T follicular helper cell (primary cell): ENCODE results near the gene TMEM229B.
A peak's percentile ranks its signal among the peaks of the same experiment; 100 is the strongest.

Experiments
- DNase-seq: peaks from one replicate; pipeline ENCODE4 v3.0.0-alpha.2; 2020; ENCODE audit warnings: low read depth

TMEM229B gene

GRCh38 chr14:67515386-67516079, 27.0 kb upstream of the TMEM229B start:
- DNase-seq = no peak

GRCh38 chr14:67514650-67515385, 26.3 kb upstream of the TMEM229B start:
- DNase-seq = peak; percentile 29

- DNase-seq = no peak
Observed at GRCh38 chr14:67514203-67514607, 25.7 kb upstream of the TMEM229B start.

- DNase-seq = no peak
Observed at GRCh38 chr14:67513631-67514108, 25.1 kb upstream of the TMEM229B start.

- no peak for DNase-seq
Observed at GRCh38 chr14:67512463-67513310, 24.2 kb upstream of the TMEM229B start.

- no peak for DNase-seq
Observed at GRCh38 chr14:67510836-67511235, 22.3 kb upstream of the TMEM229B start.

GRCh38 chr14:67510121-67510520, 21.6 kb upstream of the TMEM229B start:
- no peak for DNase-seq

GRCh38 chr14:67508956-67509355, 20.4 kb upstream of the TMEM229B start:
- no peak for DNase-seq

- no peak for DNase-seq
Observed at GRCh38 chr14:67505254-67505653, 16.7 kb upstream of the TMEM229B start.

GRCh38 chr14:67503331-67503730, 14.8 kb upstream of the TMEM229B start:
- DNase-seq = no peak

- DNase-seq = no peak
Observed at GRCh38 chr14:67502867-67503266, 14.3 kb upstream of the TMEM229B start.

GRCh38 chr14:67501670-67502069, 13.1 kb upstream of the TMEM229B start:
- DNase-seq = no peak

- no peak for DNase-seq
Observed at GRCh38 chr14:67500981-67501380, 12.5 kb upstream of the TMEM229B start.

GRCh38 chr14:67497716-67498115, 9.2 kb upstream of the TMEM229B start:
- no peak for DNase-seq

- DNase-seq = no peak
Observed at GRCh38 chr14:67497216-67497615, 8.7 kb upstream of the TMEM229B start.

- no peak for DNase-seq
Observed at GRCh38 chr14:67495827-67496226, 7.3 kb upstream of the TMEM229B start.

- no peak for DNase-seq
Observed at GRCh38 chr14:67493092-67493717, 4.7 kb upstream of the TMEM229B start.

- no peak for DNase-seq
Observed at GRCh38 chr14:67492538-67492937, 4.0 kb upstream of the TMEM229B start.

- DNase-seq = no peak
Observed at GRCh38 chr14:67491741-67492507, 3.4 kb upstream of the TMEM229B start.

- no peak for DNase-seq
Observed at GRCh38 chr14:67491285-67491684, 2.8 kb upstream of the TMEM229B start.

GRCh38 chr14:67490196-67490595, 1.7 kb upstream of the TMEM229B start:
- no peak for DNase-seq
